Thyroid gland (tissue), 4 donors: ENCODE results near the gene CEP350. TPM values are rescaled to one million over a fixed set of nuclear protein-coding genes. Genes with fewer than 3 reads are reported as not detected.

Experiments used
- DNase-seq, 2 donors: peaks; one replicate each; pipeline ENCODE4 v3.0.0-alpha.2; 2019
- H3K27ac ChIP-seq, 3 donors: fragments of 200-600 bp; sonication (generic); 1 replicate in 2 of 3; 2 replicates in 1 of 3; pipeline ENCODE4 v1.5.1; 2016 to 2019; ENCODE audit warnings: mild to moderate bottlenecking in 1 of 3, moderate library complexity in 1 of 3
- H3K27me3 ChIP-seq: fragments of 200-600 bp; sonication (generic); one replicate; pipeline ENCODE4 v1.5.1; 2019
- H3K36me3 ChIP-seq, 2 donors: fragments of 200-600 bp; sonication (generic); one replicate each; pipeline ENCODE4 v1.5.1; 2016 to 2019
- H3K4me1 ChIP-seq, 2 donors: fragments of 200-600 bp; sonication (generic); one replicate each; pipeline ENCODE4 v1.5.1; 2017 to 2019
- H3K4me3 ChIP-seq, 3 donors: fragments of 200-600 bp; sonication (generic); replicated peaks in 1 of 3; 1 replicate in 2 of 3; 2 replicates in 1 of 3; pipeline ENCODE4 v1.5.1; 2016; ENCODE audit warnings: mild to moderate bottlenecking in 1 of 3
- H3K9me3 ChIP-seq: fragments of 200-600 bp; sonication (generic); one replicate; pipeline ENCODE4 v1.5.1; 2017
- CTCF ChIP-seq, 6 experiments: fragments of 200-600 bp in 3 of 6; fragments of 450-650 bp in 3 of 6; sonication (generic) in 3 of 6; IDR thresholded peaks; one replicate each; pipeline ENCODE4 v1.5.1; 2016 to 2019; ENCODE audit warnings: antibody characterized with exemption in 6 of 6, mild to moderate bottlenecking in 2 of 6, inconsistent platforms in 1 of 6, moderate library complexity in 1 of 6
- POLR2A ChIP-seq, 2 donors: fragments of 450-650 bp; IDR thresholded peaks; one replicate each; pipeline ENCODE4 v1.6.1; 2017; ENCODE audit warnings: antibody characterized with exemption in 2 of 2, mild to moderate bottlenecking in 2 of 2, moderate library complexity in 1 of 2
- WGBS, 2 donors: methylation state at CpG; one replicate each; pipeline ENCODE4 v1.1.5; 2017; 5-methylcytosine and 5-hydroxymethylcytosine counted together
- intact Hi-C: fragments of 100-400 bp; cut with DNase I; formaldehyde crosslinking; loops from one replicate; pipeline ENCODE4 v1.15.1; 2023
- total RNA-seq, 4 donors: library from RNA; depleted of rRNA; stranded (reverse); fragments of >200 nt; gene quantifications; one replicate each; pipeline ENCODE4 v1.2.3, GENCODE V29; 2016

CEP350 gene
- total RNA-seq, 4 donors from 2014 or later = 58.3 to 78.1 (median 65.2) TPM

GRCh38 chr1:180163041-180163440 lies 208.4 kb downstream of the CEP350 start:
- H3K36me3 ChIP-seq = no peaks in the 10 kb centered on the region
- WGBS, 2 donors = 78 to 85% methylated on average over 2 of the region's 2 CpGs
- peaks cover 0 to 3% of the 10 kb centered on the region in 2 donors for H3K4me1 ChIP-seq
- H3K4me3 ChIP-seq = no peak overlapping the region
- H3K9me3 ChIP-seq = no peaks in the 10 kb centered on the region
- TF ChIP-seq CTCF (IDR thresholded peaks at IDR 0.05) (no peak), POLR2A (IDR thresholded peaks at IDR 0.05) (no peak)
- no peaks in the 10 kb centered on the region for H3K27me3 ChIP-seq
- no peak overlapping the region for H3K27ac ChIP-seq
- no peak for DNase-seq
- intact Hi-C loops = no loop called here

Other genes starting within 250 kb of the CEP350 start
- 1 to 10 TPM in 2 of 4 donors, under 1 TPM in 1, not detected in 1; 0.33 to 3.2 (median 1.3) TPM for gene FAM163A, start 211.5 kb upstream of the CEP350 start, total RNA-seq
- gene TOR1AIP2, start 77.0 kb upstream of the CEP350 start, total RNA-seq = 100 to 1,000 TPM in 2 of 4 donors, 10 to 100 TPM in 2; 70.1 to 115 (median 86.9) TPM
- 100 to 1,000 TPM in 3 of 4 donors, 10 to 100 TPM in 1; 91.1 to 116 (median 104) TPM for gene TOR1AIP1, start 72.5 kb upstream of the CEP350 start, total RNA-seq
- 10 to 100 TPM; 19.6 to 45.2 (median 28.4) TPM for gene QSOX1, start 200.1 kb downstream of the CEP350 start, total RNA-seq